ENCODE data around the gene FHOD3.

The FHOD3 gene

DNA sequence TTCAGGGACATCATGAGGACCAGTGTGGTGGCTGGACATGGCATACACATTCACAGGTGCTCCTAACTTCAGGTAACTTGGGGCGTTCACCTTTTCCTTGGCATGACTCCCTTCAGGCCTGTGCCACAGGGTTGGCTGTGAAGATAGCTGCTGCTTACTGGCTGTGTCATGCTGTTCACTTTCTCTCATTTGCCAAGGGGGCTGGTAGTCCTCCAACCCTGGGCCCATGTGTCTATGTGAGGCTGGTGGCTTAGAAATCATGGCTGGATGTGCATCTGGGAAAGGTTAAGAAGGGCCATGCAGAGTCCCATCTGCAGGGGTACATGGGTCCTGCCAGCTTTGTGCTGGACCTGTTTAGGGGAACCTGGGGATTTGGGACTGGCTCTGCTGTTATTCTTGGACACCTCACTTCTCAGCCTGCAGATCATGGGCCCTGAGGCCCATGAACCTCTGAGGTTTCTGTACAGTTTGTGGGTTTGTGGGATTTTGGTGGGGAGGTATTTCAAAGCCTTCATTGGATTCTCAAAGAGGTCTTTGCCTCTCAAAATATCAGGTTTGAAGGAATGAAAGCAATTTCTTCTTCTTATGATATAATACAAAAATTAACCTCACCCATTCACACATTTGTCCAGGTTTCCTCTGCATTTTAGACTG, 62.9 kb downstream of the FHOD3 start:
- TF ChIP-seq, protein P1, sequence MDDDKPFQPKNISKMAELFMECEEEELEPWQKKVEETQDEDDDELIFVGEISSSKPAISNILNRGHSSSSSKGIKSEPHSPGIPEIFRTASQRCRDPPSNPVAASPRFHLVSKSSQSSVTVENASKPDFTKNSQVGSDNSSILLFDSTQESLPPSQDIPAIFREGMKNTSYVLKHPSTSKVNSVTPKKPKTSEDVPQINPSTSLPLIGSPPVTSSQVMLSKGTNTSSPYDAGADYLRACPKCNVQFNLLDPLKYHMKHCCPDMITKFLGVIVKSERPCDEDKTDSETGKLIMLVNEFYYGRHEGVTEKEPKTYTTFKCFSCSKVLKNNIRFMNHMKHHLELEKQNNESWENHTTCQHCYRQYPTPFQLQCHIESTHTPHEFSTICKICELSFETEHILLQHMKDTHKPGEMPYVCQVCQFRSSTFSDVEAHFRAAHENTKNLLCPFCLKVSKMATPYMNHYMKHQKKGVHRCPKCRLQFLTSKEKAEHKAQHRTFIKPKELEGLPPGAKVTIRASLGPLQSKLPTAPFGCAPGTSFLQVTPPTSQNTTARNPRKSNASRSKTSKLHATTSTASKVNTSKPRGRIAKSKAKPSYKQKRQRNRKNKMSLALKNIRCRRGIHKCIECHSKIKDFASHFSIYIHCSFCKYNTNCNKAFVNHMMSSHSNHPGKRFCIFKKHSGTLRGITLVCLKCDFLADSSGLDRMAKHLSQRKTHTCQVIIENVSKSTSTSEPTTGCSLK (tag by site-specific recombination; IDR thresholded peaks at IDR 0.05): no peak
- TF ChIP-seq SETDB1 (IDR thresholded peaks at IDR 0.05; ENCODE audit: insufficient read length, low read length) (no peak), ZNF416 (tag by site-specific recombination; IDR thresholded peaks at IDR 0.05) (no peak), ZNF785 (tag by site-specific recombination; IDR thresholded peaks at IDR 0.05) (no peak), ZSCAN30 (tag by site-specific recombination; IDR thresholded peaks at IDR 0.05) (no peak), ZNF169 (tag by site-specific recombination; IDR thresholded peaks at IDR 0.05) (no peak), KLF10 (tag by site-specific recombination; IDR thresholded peaks at IDR 0.05) (no peak), ZNF544 (tag by site-specific recombination; IDR thresholded peaks at IDR 0.05) (no peak), ZNF426 (tag by site-specific recombination; IDR thresholded peaks at IDR 0.05) (no peak), ZNF830 (tag by site-specific recombination; IDR thresholded peaks at IDR 0.05; ENCODE audit: low read depth) (no peak), OSR2 (tag by site-specific recombination; IDR thresholded peaks at IDR 0.05) (no peak), ZBTB17 (tag by site-specific recombination; IDR thresholded peaks at IDR 0.05) (no peak), TRIM28 (IDR thresholded peaks at IDR 0.05; ENCODE audit: borderline replicate concordance, low read length) (no peak), SALL2 (tag by site-specific recombination; IDR thresholded peaks at IDR 0.05; ENCODE audit: borderline replicate concordance) (no peak)
- TF ChIP-seq, protein P2, sequence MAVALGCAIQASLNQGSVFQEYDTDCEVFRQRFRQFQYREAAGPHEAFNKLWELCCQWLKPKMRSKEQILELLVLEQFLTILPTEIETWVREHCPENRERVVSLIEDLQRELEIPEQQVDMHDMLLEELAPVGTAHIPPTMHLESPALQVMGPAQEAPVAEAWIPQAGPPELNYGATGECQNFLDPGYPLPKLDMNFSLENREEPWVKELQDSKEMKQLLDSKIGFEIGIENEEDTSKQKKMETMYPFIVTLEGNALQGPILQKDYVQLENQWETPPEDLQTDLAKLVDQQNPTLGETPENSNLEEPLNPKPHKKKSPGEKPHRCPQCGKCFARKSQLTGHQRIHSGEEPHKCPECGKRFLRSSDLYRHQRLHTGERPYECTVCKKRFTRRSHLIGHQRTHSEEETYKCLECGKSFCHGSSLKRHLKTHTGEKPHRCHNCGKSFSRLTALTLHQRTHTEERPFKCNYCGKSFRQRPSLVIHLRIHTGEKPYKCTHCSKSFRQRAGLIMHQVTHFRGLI (tag by site-specific recombination; IDR thresholded peaks at IDR 0.05): no peak
- TF ChIP-seq, protein P3, sequence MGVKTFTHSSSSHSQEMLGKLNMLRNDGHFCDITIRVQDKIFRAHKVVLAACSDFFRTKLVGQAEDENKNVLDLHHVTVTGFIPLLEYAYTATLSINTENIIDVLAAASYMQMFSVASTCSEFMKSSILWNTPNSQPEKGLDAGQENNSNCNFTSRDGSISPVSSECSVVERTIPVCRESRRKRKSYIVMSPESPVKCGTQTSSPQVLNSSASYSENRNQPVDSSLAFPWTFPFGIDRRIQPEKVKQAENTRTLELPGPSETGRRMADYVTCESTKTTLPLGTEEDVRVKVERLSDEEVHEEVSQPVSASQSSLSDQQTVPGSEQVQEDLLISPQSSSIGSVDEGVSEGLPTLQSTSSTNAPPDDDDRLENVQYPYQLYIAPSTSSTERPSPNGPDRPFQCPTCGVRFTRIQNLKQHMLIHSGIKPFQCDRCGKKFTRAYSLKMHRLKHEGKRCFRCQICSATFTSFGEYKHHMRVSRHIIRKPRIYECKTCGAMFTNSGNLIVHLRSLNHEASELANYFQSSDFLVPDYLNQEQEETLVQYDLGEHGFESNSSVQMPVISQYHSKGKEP (tag by site-specific recombination; IDR thresholded peaks at IDR 0.05): no peak
- POLR2A ChIA-PET: no interaction called here

DNA sequence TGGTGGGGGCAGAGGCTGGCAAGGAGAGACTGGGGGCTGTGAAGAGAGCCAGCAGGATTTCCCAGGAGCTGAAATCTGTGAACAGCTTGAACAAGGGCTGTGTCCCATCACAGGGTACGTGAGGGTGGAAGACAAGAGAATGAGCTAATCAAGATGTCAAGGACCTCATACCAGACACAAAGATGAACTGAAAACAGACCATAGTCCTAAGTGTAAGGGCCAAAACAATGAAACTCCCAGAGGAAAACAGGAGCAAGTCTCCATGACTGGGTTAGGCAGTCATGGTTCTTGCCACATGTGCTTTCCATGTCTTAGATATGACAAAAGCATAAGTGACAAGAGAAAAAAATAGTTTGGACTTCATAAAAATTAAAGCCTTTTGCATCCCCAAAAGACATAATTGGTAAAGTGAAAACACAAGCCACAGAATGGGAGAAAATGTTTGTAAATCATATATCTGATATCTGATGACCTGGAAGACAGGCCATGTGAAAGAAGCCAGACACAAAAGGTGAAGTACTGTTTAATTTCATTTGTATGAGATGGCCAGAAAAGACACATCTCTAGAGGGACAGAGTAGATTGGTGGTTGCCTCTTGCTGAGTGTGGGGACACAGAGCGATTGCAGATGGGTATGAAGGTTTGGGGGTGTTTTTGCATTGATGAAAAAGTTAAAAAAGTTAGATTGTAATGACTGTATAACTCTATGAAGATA, 67.6 kb downstream of the FHOD3 start:
- no peaks in the 10 kb centered on the region for H3K9me3 ChIP-seq (ENCODE audit: control insufficient read depth, insufficient read depth, low read depth, low read length)
- TF ChIP-seq PRDM1 (tag by site-specific recombination; IDR thresholded peaks at IDR 0.05): no peak
- no peak overlapping the region for H3K4me3 ChIP-seq (ENCODE audit: low read depth, low read length)
- no peak overlapping the region for H3K27ac ChIP-seq (ENCODE audit: extremely low read depth, low read depth, low read length)
- H3K4me1 ChIP-seq (ENCODE audit: control insufficient read depth, insufficient read depth, low read length): no peaks in the 10 kb centered on the region
- POLR2A ChIA-PET: interaction anchor here (0.6 kb wide), 1 partner anchor 236 kb away, joined by 4 read pairs; the partner anchor contains the start of gene SLC39A6
- H3K36me3 ChIP-seq (ENCODE audit: control insufficient read depth in 2 of 2, insufficient read depth in 1 of 2, low read length in 2 of 2): peaks cover 0 to 2% of the 10 kb centered on the region in 2 experiments; a peak in 1 of 3 replicates
- CTCF ChIA-PET: no interaction called here

More for the DNA sequence above, 62.9 kb downstream of the FHOD3 start:
- Histone ChIP-seq H3K9me3 (ENCODE audit: control insufficient read depth, insufficient read depth, low read depth, low read length) (no peaks in the 10 kb centered on the region), H3K36me3 (ENCODE audit: control insufficient read depth in 2 of 2, insufficient read depth in 1 of 2, low read length in 2 of 2) (peaks cover 0 to 6% of the 10 kb centered on the region in 2 experiments; a peak in 1 of 3 replicates), H3K27ac (ENCODE audit: extremely low read depth, low read depth, low read length) (no peak overlapping the region), H3K4me1 (ENCODE audit: control insufficient read depth, insufficient read depth, low read length) (no peaks in the 10 kb centered on the region), H3K4me3 (ENCODE audit: low read depth, low read length) (no peak overlapping the region)
- CTCF ChIA-PET: no interaction called here
